Keratinocyte (primary cell): Measurements from ENCODE around the gene CLSTN2. TPM values are rescaled to one million over a fixed set of nuclear protein-coding genes. Genes with fewer than 3 reads are reported as not detected.

ENCODE experiments used
- DNase-seq: peaks from one replicate; pipeline ENCODE4 v3.0.0-alpha.2; 2011; ENCODE audit warnings: low read depth, missing footprints, low spot score
- FAIRE-seq: peaks from 2 replicates; lab custom pipeline; 2011; peaks lifted over from hg19 to GRCh38; lab: Jason Lieb, UNC
- H2AFZ ChIP-seq: 2 replicates; pipeline ENCODE4 v1.6.0; 2012; ENCODE audit warnings: low read length, control low read depth, inconsistent platforms; ENCODE audit not compliant: control insufficient read depth
- H3K27ac ChIP-seq: 2 replicates; pipeline ENCODE4 v1.5.1; 2011; ENCODE audit warnings: low read length; ENCODE audit not compliant: control insufficient read depth, insufficient read depth
- H3K27me3 ChIP-seq: 3 replicates; pipeline ENCODE4 v1.6.0; 2011; ENCODE audit warnings: low read length; ENCODE audit not compliant: control insufficient read depth, insufficient read depth; ENCODE audit errors: extremely low read depth
- H3K36me3 ChIP-seq, 2 experiments: 2 replicates in 1 of 2; 3 replicates in 1 of 2; pipeline ENCODE4 v1.5.1; 2011; ENCODE audit warnings: low read length in 2 of 2, mild to moderate bottlenecking in 1 of 2; ENCODE audit not compliant: control insufficient read depth in 2 of 2, insufficient read depth in 2 of 2; ENCODE audit errors: extremely low read depth in 1 of 2
- H3K4me1 ChIP-seq: 3 replicates; pipeline ENCODE4 v1.5.1; 2011; ENCODE audit warnings: low read length; ENCODE audit not compliant: control insufficient read depth, insufficient read depth; ENCODE audit errors: extremely low read depth
- H3K4me2 ChIP-seq: 3 replicates; pipeline ENCODE4 v1.6.0; 2011; ENCODE audit warnings: low read depth, low read length; ENCODE audit not compliant: control insufficient read depth, insufficient read depth; ENCODE audit errors: extremely low read depth
- H3K4me3 ChIP-seq, 3 experiments: fragments of 200-600 bp in 1 of 3; sonication (generic) in 1 of 3; 2 replicates in 2 of 3; 3 replicates in 1 of 3; pipeline ENCODE4 v1.5.1; 2011 to 2016; ENCODE audit warnings: low read length in 3 of 3, mild to moderate bottlenecking in 3 of 3, control low read depth in 2 of 3, inconsistent platforms in 1 of 3, low read depth in 1 of 3, mixed read lengths in 1 of 3, mixed run types in 1 of 3, moderate library complexity in 1 of 3; ENCODE audit not compliant: control insufficient read depth in 2 of 3, insufficient read depth in 2 of 3; ENCODE audit errors: extremely low read depth in 1 of 3
- H3K79me2 ChIP-seq: 2 replicates; pipeline ENCODE4 v1.6.0; 2012; ENCODE audit warnings: low read length; ENCODE audit not compliant: control insufficient read depth, insufficient read depth
- H3K9ac ChIP-seq: 3 replicates; pipeline ENCODE4 v1.6.0; 2011; ENCODE audit warnings: low read length; ENCODE audit not compliant: control insufficient read depth, insufficient read depth; ENCODE audit errors: extremely low read depth
- H3K9me1 ChIP-seq: 3 replicates; pipeline ENCODE4 v1.6.0; 2011; ENCODE audit warnings: low read length; ENCODE audit not compliant: control insufficient read depth, insufficient read depth; ENCODE audit errors: extremely low read depth
- H3K9me3 ChIP-seq: 2 replicates; pipeline ENCODE4 v1.5.1; 2012; ENCODE audit warnings: low read depth, low read length; ENCODE audit not compliant: control insufficient read depth
- H4K20me1 ChIP-seq: 3 replicates; pipeline ENCODE4 v1.6.0; 2011; ENCODE audit warnings: low read length; ENCODE audit not compliant: control insufficient read depth, insufficient read depth; ENCODE audit errors: extremely low read depth
- EZH2 ChIP-seq: IDR thresholded peaks from one replicate; pipeline ENCODE4 v1.6.1; 2012; ENCODE audit warnings: inconsistent platforms, mild to moderate bottlenecking, low read length, moderate library complexity
- dilution Hi-C: fragments of 300-500 bp; cut with MboI; formaldehyde crosslinking; loops from one replicate; pipeline ENCODE4 v1.7.0; 2020; ENCODE audit warnings: low sequenced_read_pairs; ENCODE audit not compliant: extremely low pct_ligation_motif_present
- polyA plus RNA-seq, 5 experiments: library from polyadenylated mRNA; depleted of rRNA in 3 of 5; stranded (reverse) in 3 of 5; stranded (forward) in 1 of 5; unstranded in 1 of 5; fragments of >200 nt; gene quantifications; 1 replicate in 1 of 5; 2 replicates in 3 of 5; 3 replicates in 1 of 5; pipeline versions ENCODE4 v1.2.1 to v1.2.3, GENCODE V29; 2011 to 2012; ENCODE audit warnings: missing spikeins in 2 of 5, low read depth in 1 of 5, low replicate concordance in 1 of 5
- TF ChIP-seq, protein P1 (sequence below), 3 experiments: IDR thresholded peaks in 1 of 3; conservative IDR thresholded peaks in 1 of 3; optimal IDR thresholded peaks in 1 of 3; 2 replicates in 2 of 3; 3 replicates in 1 of 3; pipeline versions ENCODE3 to v1.5.1; 2011; ENCODE audit warnings: low read length in 3 of 3, mild to moderate bottlenecking in 3 of 3, moderate library complexity in 2 of 3, control low read depth in 1 of 3, inconsistent platforms in 1 of 3; ENCODE audit not compliant: insufficient read depth in 2 of 3; ENCODE audit errors: extremely low read depth in 1 of 3

CLSTN2 gene
- polyA plus RNA-seq, 1 donor (not counting 4 experiments of a cell fraction or from before 2014, with no cell fraction given), result 0.09 TPM

DNA sequence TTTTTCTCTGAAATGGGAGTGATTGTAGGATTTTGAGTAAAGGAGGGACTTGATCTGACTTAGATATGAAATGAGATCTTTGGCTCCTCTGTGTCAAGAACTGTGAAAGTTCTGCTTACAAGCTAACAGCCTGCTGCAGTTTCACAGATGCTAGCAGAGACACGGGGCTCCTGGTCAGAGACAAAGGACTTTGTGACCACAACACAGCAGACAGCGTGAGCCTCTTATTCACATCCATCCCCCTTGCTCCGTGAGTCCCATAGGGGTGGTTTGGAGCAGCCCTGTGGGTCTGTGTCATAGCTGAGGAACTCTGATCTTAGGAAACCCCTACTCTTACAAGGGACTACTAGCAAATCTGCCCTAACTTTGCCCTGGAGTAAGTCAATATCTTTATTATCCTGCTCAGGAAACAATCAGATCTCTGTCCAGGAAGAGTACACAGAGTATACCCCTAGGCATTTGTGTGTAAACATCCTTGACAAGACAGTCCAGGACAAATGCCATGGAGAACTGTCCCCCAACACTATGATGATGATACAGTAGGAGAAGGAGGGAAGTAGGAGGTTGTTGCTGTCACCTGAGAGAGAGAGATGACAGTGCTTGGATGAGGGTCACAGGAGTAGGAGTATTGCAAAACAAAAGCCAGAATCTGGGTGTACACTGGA is 80.0 kb downstream of the CLSTN2 start:
- dilution Hi-C loops, result no loop called here
- Histone ChIP-seq H4K20me1 (no peaks in the 10 kb centered on the region), H3K9ac (no peak overlapping the region), H3K4me1 (no peaks in the 10 kb centered on the region), H3K27ac (no peak overlapping the region), H3K9me1 (no peaks in the 10 kb centered on the region), H3K27me3 (no peaks in the 10 kb centered on the region), H2AFZ (no peak overlapping the region), H3K4me2 (no peak overlapping the region), H3K79me2 (no peaks in the 10 kb centered on the region), H3K36me3 (no peaks in the 10 kb centered on the region), H3K9me3 (no peaks in the 10 kb centered on the region), H3K4me3 (no peak overlapping the region)
- FAIRE-seq, result no peak
- TF ChIP-seq, protein P1, sequence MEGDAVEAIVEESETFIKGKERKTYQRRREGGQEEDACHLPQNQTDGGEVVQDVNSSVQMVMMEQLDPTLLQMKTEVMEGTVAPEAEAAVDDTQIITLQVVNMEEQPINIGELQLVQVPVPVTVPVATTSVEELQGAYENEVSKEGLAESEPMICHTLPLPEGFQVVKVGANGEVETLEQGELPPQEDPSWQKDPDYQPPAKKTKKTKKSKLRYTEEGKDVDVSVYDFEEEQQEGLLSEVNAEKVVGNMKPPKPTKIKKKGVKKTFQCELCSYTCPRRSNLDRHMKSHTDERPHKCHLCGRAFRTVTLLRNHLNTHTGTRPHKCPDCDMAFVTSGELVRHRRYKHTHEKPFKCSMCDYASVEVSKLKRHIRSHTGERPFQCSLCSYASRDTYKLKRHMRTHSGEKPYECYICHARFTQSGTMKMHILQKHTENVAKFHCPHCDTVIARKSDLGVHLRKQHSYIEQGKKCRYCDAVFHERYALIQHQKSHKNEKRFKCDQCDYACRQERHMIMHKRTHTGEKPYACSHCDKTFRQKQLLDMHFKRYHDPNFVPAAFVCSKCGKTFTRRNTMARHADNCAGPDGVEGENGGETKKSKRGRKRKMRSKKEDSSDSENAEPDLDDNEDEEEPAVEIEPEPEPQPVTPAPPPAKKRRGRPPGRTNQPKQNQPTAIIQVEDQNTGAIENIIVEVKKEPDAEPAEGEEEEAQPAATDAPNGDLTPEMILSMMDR (optimal IDR thresholded peaks at IDR 0.05 in 1 of 3, IDR thresholded peaks at IDR 0.05 in 1 of 3, conservative IDR thresholded peaks at IDR 0.05 in 1 of 3; ENCODE audit: extremely low read depth in 1 of 3, insufficient read depth in 2 of 3, low read length in 3 of 3), result no peak
- no peak for TF ChIP-seq EZH2
- no peak for DNase-seq

DNA sequence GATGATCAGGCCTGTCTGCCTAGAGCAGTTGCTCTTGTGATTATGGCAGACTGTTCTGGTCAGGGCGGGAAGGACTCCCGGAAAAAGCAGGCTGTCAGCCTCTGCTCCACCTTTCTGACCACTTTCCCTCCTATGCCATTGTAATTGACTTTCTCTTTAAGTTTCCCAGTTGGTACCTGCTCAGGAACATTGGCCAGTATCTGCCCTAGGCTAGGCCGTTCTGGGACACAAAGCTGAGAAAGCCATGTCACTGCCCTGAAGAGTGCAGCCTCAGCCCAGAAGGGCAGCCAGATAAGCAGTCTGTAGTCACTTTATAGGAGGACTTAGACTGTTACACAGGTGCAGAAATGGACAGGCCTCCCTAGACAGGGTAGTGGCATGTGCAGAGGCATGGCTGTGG is 80.8 kb downstream of the CLSTN2 start:
- FAIRE-seq (no peak), DNase-seq (no peak)
- no peak overlapping the region for H2AFZ ChIP-seq
- H4K20me1 ChIP-seq, result no peaks in the 10 kb centered on the region
- TF ChIP-seq, protein P1 (optimal IDR thresholded peaks at IDR 0.05 in 1 of 3, IDR thresholded peaks at IDR 0.05 in 1 of 3, conservative IDR thresholded peaks at IDR 0.05 in 1 of 3; ENCODE audit: extremely low read depth in 1 of 3, insufficient read depth in 2 of 3, low read length in 3 of 3), result no peak
- TF ChIP-seq EZH2, result no peak
- H3K4me2 ChIP-seq, result no peak overlapping the region
- no peaks in the 10 kb centered on the region for H3K27me3 ChIP-seq
- no peaks in the 10 kb centered on the region for H3K79me2 ChIP-seq
- dilution Hi-C loops, result no loop called here
- H3K9me3 ChIP-seq, result no peaks in the 10 kb centered on the region
- no peak overlapping the region for H3K4me3 ChIP-seq
- no peaks in the 10 kb centered on the region for H3K9me1 ChIP-seq
- no peaks in the 10 kb centered on the region for H3K4me1 ChIP-seq
- H3K9ac ChIP-seq, result no peak overlapping the region
- no peak overlapping the region for H3K27ac ChIP-seq
- H3K36me3 ChIP-seq, result no peaks in the 10 kb centered on the region
